Measurements from ENCODE around the gene KIF5C.
"Not testable (repeated sequence)": the region's sequence is repeated elsewhere in the genome, so short reads cannot be mapped to it uniquely, and the experiment has no call there.

KIF5C gene

DNA sequence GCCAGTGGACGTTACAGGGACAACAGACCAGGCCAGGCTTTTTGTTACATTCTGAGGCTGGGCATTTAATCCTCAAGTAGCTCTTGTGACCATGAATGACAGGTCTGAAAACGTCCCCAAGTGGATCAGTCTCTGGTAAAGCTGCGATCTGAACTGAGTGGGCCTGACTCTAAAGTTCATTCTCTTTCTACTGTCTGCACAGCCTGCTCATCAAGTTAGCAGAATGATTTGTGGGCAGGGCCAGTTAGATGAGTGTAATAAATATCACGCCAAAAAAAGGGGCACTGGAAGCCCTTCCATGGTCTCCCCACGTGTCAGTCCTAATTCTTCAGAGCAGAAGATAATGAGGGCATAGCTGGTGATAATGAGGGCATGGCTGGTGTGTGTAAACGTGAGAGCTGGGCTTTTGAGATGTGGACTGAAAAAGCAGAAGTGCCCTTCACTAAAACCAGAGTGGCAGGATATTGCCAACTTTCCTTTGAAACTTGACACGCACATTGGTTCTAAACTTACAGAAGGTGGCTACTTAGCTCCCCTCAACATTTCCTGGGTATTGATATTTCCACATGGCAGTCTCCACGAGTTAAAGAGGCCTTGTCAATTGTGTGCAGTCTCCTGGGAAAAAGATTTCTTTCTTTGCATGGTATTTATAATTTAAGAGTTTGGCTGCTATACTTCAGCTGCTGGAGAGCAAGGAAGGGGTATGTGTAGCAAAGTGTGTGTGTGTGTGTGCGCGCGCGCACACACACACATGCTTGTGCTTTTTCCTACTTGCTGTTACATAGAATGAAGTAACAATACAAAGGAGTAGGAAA is 90.8 kb downstream of the KIF5C start:
- no peak for DNase-seq (ENCODE audit: low read depth)

- DNase-seq (ENCODE audit: low read depth) = no peak
Measured at GRCh38 chr2:148966438-148966758, 91.4 kb downstream of the KIF5C start.

DNA sequence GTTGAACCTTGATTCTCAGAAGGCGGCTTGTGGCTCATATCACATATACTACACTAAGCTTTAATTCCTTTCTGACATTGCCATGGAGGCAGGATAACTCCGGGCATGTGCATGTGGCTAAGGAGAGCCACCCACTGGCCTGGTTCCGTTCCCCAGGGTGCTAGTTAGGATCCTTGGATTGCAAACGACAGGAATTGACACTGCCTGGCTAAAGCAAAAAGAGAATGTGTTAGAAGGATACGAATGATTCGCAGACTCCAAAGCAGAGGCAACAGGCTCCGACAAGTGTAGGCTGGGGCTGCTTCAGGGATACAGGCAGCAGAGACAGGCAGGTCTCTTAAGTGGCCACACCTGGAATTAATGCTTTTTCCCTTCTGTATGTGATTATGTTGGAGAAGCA is 92.0 kb downstream of the KIF5C start:
- DNase-seq (ENCODE audit: low read depth) = no peak

DNA sequence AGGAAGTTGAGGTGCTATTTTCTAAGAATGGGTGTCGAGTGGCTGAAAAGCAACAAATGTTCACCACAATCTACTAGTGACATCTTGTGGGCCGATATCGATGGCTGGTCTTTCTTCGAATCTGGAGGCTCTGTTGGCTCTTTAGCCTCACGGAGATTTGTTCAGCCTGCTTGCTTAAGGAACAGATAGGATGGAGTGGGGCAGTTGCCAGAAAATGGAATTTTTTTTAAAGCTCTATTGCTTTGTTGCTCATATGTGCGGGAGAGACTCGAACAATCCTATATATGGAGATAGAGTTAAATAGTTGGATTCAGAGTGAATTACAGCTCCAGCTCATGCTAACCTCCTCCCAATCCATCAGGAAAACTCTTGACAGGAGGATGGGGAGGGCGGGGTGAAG is 92.6 kb downstream of the KIF5C start:
- DNase-seq (ENCODE audit: low read depth) = no peak

DNA sequence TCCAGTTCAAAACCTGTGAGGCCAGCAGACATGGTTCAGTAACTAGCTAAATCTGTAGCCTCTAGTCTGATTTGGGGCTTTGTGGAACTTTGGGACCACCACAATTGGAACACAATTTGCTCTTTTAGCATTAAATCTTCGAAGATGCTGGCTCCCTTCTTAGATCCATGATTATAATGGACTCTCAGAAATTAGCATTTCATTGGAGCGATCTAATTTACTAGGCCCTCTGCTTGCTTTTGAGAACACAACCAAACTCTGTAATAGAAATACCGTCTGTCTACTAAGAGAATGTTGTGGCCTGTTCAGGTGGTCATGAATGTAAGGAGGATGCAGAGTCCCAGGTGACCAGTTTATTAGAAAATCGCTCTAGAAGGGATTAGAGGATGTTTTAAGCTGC is 93.3 kb downstream of the KIF5C start:
- no peak for DNase-seq (ENCODE audit: low read depth)

- DNase-seq (ENCODE audit: low read depth) = no peak
Measured at GRCh38 chr2:148968776-148969319, 93.8 kb downstream of the KIF5C start.

DNA sequence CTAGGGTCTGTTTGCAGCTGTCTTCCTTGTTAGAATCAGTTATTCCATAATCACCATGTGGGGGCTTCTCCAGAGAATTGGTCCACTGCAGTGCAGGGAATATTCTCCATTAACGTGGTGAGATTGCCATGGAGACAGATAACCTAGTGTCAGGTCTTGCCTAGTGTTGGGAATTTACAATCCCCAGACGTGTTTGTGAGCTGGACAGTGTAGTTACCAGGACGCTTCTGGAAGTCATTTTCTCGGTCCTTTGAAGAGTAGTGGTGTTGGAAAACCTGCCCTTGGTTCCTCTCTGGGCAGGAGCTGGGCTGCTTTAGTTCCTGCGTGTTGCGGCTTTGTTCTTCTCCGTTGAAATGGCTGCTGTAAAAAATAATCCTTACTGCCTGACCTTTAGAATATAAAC is 94.6 kb downstream of the KIF5C start:
- DNase-seq (ENCODE audit: low read depth) = no peak

- DNase-seq (ENCODE audit: low read depth) = no peak
Measured at GRCh38 chr2:148970385-148970784, 95.4 kb downstream of the KIF5C start.

DNA sequence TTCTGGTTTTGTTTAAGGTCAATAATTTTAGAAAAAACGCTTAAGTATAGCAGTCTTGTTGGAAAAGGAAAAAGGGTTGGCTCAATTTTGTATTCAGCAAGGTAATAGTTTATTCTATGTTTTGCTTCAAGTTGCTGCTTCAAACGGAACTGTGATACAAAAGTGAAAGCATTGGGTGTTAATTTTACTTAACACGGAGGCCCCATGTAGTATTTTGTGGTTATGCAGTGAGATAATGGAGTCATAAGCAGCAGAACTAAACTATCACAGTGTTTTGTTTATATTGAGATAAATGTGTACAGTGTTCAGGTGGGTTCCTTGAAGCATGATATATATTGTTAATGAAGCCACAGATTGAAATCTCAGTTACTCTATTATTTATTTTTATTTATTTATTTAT is 96.5 kb downstream of the KIF5C start:
- no peak for DNase-seq (ENCODE audit: low read depth)

DNA sequence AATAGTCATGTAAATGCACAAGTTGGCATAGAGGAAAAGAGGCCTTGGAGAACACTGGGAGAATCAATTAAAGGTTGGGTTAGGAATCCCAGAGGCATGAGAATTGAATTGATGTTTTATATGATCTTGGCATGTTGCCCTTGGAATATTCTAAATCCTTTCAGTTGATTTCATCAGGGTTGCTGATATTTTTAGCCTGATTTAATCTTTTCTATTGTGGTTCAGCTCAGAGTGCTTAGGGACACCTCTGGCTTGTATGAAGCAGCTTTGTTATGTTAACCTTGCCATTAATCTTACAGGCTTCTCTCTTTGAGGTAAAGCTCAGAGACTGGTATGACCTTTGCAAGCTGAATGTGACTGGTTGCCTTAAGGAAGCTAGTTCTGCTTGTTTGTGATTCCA is 99.1 kb downstream of the KIF5C start:
- no peak for DNase-seq (ENCODE audit: low read depth)

- no peak for DNase-seq (ENCODE audit: low read depth)
Measured at GRCh38 chr2:148978026-148978685, 103.1 kb downstream of the KIF5C start.

GRCh38 chr2:148978706-148979105 is 103.7 kb downstream of the KIF5C start:
- no peak for DNase-seq (ENCODE audit: low read depth)

- DNase-seq (ENCODE audit: low read depth) = no peak
Measured at GRCh38 chr2:148979164-148979918, 104.3 kb downstream of the KIF5C start.

DNA sequence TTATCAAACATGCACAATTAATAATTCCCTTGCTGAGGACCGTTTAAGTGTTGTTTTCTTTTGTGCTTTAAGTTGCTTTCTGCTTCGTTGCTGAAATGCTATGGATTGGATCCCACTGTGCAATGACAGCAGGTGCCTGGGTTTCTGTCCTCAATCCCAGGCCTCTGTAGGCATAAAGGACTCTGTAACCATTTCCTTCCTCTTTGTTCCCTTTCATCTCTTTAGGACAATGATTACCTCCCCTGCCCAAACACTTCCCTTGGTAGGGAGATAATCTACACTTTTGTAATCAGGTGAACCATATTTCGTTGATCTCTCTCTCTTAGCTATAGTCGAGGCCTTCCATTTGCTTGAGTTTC is 104.9 kb downstream of the KIF5C start:
- DNase-seq (ENCODE audit: low read depth) = no peak

GRCh38 chr2:148980496-148980895 is 105.5 kb downstream of the KIF5C start:
- not testable (repeated sequence) for DNase-seq (ENCODE audit: low read depth)

DNA sequence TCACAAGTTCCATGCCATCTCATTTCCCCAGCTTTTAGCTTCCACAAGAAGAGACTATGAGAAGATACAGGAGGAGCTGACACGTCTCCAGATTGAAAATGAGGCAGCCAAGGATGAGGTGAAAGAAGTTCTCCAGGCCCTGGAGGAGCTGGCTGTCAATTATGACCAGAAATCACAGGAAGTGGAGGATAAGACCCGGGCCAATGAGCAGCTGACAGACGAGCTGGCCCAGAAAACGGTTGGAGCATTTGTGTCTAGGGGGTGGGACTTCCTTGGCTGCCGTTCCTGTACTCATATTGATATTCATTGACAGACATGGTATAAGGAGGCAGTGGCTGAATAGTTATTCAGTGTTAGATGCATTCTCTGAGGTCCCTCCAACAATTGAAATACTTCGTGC is 106.3 kb downstream of the KIF5C start:
- no peak for DNase-seq (ENCODE audit: low read depth)

- no peak for DNase-seq (ENCODE audit: low read depth)
Measured at GRCh38 chr2:148981781-148982180, 106.8 kb downstream of the KIF5C start.

GRCh38 chr2:148982282-148982681 is 107.3 kb downstream of the KIF5C start:
- DNase-seq (ENCODE audit: low read depth) = no peak

DNA sequence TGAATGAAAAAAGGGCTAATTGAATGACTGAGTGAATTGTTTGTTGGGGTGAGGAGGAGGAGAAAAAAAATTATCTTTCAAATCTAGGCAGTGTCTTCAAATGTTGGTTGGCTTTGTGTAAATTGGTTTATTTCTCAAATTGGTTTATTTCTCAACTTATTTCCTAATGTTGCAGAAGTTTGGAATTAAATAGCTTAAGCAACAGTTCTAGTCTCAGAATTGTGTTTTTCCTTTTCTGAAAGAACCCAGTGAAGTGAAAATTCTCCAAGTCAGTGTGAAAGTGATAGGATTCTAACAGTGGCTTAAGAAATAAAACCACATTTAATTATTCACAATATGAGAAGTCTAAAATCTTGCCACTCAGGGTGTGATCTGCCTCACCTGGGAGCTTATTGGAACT is 108.9 kb downstream of the KIF5C start:
- DNase-seq (ENCODE audit: low read depth) = no peak

DNA sequence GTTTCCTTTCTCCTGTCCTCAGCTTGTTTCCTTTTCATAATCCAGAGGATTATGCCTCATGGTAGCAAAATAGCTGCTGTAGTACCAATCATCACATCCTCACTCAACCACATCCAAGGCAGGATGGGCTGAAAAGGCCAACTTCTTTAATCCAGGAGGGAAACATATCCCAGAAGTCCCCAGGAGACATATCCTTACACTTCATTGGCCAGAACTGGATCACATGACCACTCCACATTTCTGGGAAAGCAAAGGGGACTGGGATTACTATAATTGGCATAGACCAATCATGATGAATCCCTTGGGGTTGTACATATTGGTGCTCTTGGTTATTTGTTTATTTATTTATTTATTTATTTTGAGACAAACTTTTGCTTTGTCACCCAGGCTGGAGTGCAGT is 109.4 kb downstream of the KIF5C start:
- DNase-seq (ENCODE audit: low read depth) = no peak

DNA sequence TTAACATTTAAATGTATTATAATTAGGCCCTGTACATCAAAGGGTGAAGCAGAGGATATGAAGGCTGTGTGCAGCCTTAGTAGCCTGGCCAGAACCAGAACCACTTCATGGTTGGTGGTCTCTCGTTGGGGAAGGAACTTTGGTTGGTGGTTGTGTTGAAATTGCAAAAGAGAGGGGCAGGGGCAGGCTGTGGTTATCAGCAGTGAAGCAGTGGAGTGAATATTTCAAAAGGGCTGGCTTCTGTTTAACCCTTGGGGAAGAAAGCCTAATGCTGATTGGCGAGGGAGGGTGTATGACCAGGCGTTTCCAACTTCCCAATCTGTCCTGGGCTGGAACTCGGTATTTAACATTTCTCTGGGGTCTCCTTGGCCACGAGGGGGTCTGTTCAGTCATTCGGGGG is 112.3 kb downstream of the KIF5C start:
- no peak for DNase-seq (ENCODE audit: low read depth)

DNA sequence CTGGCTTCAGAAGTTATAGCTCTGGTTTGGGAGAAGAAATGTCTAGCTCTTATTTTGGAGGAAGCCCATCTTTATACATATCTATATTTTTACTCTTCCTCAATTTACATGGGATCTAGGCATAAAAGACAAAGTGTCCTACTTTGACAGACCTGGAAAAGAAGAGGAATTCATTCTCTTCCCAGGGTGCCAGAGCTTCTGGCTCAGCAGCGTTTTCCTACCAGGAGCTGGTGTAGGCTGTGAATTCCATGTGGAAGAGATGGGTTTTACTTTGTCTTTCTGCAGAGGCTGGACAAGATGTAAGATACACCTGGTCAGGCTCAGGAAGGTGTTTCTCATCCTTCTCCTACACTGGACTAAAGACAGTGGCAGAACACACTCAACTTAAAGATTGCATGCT is 113.3 kb downstream of the KIF5C start:
- DNase-seq (ENCODE audit: low read depth) = no peak

GRCh38 chr2:148989882-148990493 is 115.0 kb downstream of the KIF5C start:
- peak; percentile 79 for DNase-seq (ENCODE audit: low read depth)

Data from fibroblast of the conjunctiva (primary cell).